HEK293T (cell line): Measurements from ENCODE around the gene SELE.

Source experiments
- CTCF ChIA-PET: fragments of 350-600 bp; formaldehyde crosslinking; extraction: SDS; loops from one replicate; lab custom pipeline; 2021; ENCODE audit warnings: antibody characterized with exemption, inconsistent platforms; lab: Yijun Ruan, JAX
- POLR2A ChIA-PET: fragments of 350-600 bp; formaldehyde crosslinking; extraction: SDS; loops from one replicate; lab custom pipeline; 2020; ENCODE audit warnings: antibody characterized with exemption, inconsistent platforms; lab: Yijun Ruan, JAX
- DNase-seq: peaks from one replicate; pipeline ENCODE4 v3.0.0; 2012; ENCODE audit warnings: mixed read lengths; ENCODE audit errors: extremely low spot score
- ARNT ChIP-seq: fragments of 450-650 bp; IDR thresholded peaks from 2 replicates; pipeline ENCODE4 v1.6.1; 2017; ENCODE audit warnings: mild to moderate bottlenecking
- BHLHE40 ChIP-seq: fragments of 450-650 bp; IDR thresholded peaks from 2 replicates; pipeline ENCODE4 v1.6.1; 2016; ENCODE audit warnings: mild to moderate bottlenecking, moderate library complexity, borderline replicate concordance
- CTBP1 ChIP-seq: fragments of 450-650 bp; IDR thresholded peaks from 2 replicates; pipeline ENCODE4 v1.6.1; 2016; ENCODE audit warnings: borderline replicate concordance
- ELF4 ChIP-seq: fragments of 450-650 bp; IDR thresholded peaks from 2 replicates; pipeline ENCODE4 v1.6.1; 2017; ENCODE audit warnings: antibody characterized with exemption
- FOXA1 ChIP-seq: fragments of 450-650 bp; IDR thresholded peaks from 2 replicates; pipeline ENCODE4 v1.6.1; 2016; ENCODE audit warnings: mild to moderate bottlenecking
- FOXK2 ChIP-seq: fragments of 450-650 bp; IDR thresholded peaks from 2 replicates; pipeline ENCODE4 v1.6.1; 2016; ENCODE audit warnings: mild to moderate bottlenecking
- FOXM1 ChIP-seq: fragments of 450-650 bp; IDR thresholded peaks from 2 replicates; pipeline ENCODE4 v1.6.1; 2017; ENCODE audit warnings: mild to moderate bottlenecking, borderline replicate concordance
- HDGF ChIP-seq: fragments of 450-650 bp; IDR thresholded peaks from 2 replicates; pipeline ENCODE4 v1.6.1; 2017; ENCODE audit warnings: antibody characterized with exemption, borderline replicate concordance
- L3MBTL2 ChIP-seq: fragments of 450-650 bp; conservative IDR thresholded peaks from 2 replicates; pipeline ENCODE4 v1.6.1; 2016; ENCODE audit warnings: mild to moderate bottlenecking
- LEF1 ChIP-seq: fragments of 450-650 bp; IDR thresholded peaks from 2 replicates; pipeline ENCODE4 v1.6.1; 2017; ENCODE audit warnings: mild to moderate bottlenecking, borderline replicate concordance
- NFRKB ChIP-seq: fragments of 450-650 bp; IDR thresholded peaks from 2 replicates; pipeline ENCODE4 v1.6.1; 2016; ENCODE audit warnings: mild to moderate bottlenecking, moderate library complexity
- PKNOX1 ChIP-seq: fragments of 450-650 bp; IDR thresholded peaks from 2 replicates; pipeline ENCODE4 v1.6.1; 2016
- SP1 ChIP-seq: fragments of 450-650 bp; IDR thresholded peaks from 2 replicates; pipeline ENCODE4 v1.6.1; 2017
- SUZ12 ChIP-seq: fragments of 450-650 bp; IDR thresholded peaks from 2 replicates; pipeline ENCODE4 v1.6.1; 2016; ENCODE audit warnings: mild to moderate bottlenecking
- TARDBP ChIP-seq: fragments of 450-650 bp; IDR thresholded peaks from 2 replicates; pipeline ENCODE4 v1.6.1; 2016
- ZNF384 ChIP-seq: fragments of 450-650 bp; IDR thresholded peaks from 2 replicates; pipeline ENCODE4 v1.6.1; 2016

SELE gene

GRCh38 chr1:169698976-169699375 lies 34.9 kb downstream of the SELE start:
- TF ChIP-seq FOXM1: no peak
- TF ChIP-seq BHLHE40: no peak
- no peak for TF ChIP-seq FOXK2
- no peak for TF ChIP-seq NFRKB
- no peak for TF ChIP-seq PKNOX1
- no peak for TF ChIP-seq CTBP1
- TF ChIP-seq HDGF: no peak
- no peak for TF ChIP-seq SUZ12
- TF ChIP-seq ELF4: no peak
- TF ChIP-seq ARNT: no peak
- no peak for TF ChIP-seq SP1
- no peak for TF ChIP-seq L3MBTL2
- no peak for TF ChIP-seq FOXA1
- TF ChIP-seq TARDBP: no peak
- no peak for TF ChIP-seq ZNF384
- no peak for TF ChIP-seq LEF1
- POLR2A ChIA-PET: no interaction called here
- CTCF ChIA-PET: no interaction called here
- no peak for DNase-seq

GRCh38 chr1:169697755-169698154 lies 36.1 kb downstream of the SELE start:
- no peak for DNase-seq
- POLR2A ChIA-PET: no interaction called here
- TF ChIP-seq FOXK2 (no peak), TARDBP (no peak)
- CTCF ChIA-PET: no interaction called here

DNA sequence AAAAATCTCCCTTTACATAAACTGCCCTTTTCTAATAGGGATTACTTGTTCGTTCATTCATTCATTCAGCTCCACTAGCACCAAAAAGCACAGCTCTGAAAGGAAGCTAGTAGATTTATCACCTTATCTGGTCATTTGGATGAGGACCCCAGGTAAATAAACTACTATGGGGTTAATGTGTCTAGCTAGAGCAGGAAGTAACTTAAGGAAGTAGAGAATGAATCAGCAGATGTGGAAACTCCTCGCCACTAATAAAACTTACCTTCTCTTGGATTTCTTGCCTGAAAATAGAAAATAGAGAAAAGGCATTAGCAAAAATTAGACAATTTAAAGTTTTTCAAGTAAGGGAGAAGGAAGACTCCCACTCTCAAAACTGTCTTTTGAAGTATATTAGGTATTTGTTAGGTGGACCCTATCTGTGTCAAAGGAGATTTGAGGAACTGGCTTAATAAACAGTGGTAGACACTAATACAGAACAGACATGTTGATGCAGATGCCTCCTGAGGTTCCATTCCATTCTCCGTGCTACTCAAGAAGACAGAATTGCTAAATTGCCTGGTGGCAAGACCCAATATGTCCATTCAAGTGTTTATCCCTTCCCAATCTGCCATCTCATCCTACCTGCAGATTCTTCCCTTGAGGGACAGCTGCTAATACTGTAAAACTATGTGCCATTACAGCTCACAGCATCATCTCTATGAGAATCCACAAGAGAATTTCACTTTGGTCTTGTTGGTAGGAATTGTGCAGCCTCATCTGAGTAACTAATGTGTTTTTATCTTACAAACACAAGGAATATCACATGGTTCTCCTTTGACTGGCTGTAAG lies 37.4 kb downstream of the SELE start:
- POLR2A ChIA-PET: no interaction called here
- DNase-seq: no peak
- TF ChIP-seq FOXK2: no peak
- no peak for TF ChIP-seq FOXM1
- TF ChIP-seq SP1: no peak
- no peak for TF ChIP-seq CTBP1
- no peak for TF ChIP-seq HDGF
- no peak for TF ChIP-seq ELF4
- TF ChIP-seq NFRKB: no peak
- CTCF ChIA-PET: interaction anchor here (0.6 kb wide), 1 partner anchor 147 kb away, joined by 4 read pairs; no protein-coding TSS in a partner anchor

DNA sequence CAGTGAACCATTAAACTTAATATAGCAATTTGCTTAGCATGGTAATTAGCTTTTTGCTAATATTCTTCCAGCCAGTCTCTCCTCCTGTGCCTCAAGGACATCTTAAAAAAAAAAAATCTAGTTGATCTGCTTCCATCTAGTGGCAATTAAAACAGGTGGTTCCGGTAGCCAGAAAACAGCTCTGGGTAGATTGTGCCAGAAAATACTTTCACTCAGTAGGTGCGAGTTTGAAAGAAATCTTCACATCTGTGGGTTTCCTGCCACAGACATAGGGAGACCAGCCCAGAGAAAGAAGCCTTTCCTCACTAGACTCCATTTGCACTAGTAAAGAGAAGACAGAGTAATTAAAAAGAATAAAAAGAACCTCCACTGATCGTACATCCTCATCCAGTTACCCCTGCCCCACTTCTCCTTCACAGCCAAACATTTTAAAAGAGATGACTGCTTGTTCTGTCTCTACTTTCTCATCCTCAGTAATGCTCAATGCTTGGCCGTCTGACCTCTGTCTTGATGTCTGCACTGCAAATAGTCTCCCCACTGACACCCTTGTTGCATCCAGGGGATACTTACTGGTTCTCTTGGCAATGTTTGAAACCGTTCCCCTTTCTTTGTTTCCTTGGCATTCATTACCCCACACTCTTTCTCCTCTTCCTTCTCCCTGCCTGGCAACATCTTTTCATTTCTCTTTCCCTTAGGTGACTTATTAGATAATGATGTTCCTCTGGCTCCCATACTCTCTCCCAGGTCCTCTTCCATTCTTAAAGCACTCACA lies 39.4 kb downstream of the SELE start:
- DNase-seq: no peak
- ChIA-PET POLR2A (no interaction called here), CTCF (no interaction called here)
- TF ChIP-seq SUZ12 (no peak), CTBP1 (no peak), LEF1 (no peak), ZNF384 (no peak), TARDBP (no peak), SP1 (no peak), NFRKB (no peak)

DNA sequence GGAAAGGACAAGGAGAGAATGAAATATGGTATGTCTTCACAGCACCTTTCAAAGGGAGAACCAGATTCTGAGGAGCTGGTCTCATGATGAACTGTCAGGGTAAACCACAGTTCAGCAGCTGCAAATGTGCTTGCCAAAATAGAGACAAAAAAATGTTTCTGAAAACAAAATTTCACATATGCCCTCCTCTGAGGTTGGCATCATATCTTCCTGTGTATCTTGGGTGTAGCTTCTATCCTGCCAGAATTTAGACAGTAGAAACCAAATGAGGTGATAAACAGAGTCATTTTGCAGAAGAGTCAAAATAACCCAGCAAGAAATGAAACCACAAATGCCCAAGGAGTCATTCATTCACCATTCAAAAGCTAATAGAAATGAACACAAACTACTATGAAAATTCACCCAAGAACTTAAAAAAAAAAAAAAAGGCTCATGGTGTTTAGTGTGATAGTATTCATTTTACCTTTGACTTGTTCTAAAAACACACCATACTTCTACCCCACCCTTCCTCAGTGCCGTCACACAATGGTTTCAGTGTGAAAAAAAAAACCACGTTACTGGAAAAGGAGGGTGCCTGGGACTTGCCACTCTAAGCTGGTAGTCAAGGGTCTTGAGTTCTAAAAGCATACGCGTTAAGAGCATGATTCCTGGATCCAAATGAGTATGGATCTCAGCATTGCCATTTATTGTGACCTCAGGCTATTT lies 41.0 kb downstream of the SELE start:
- TF ChIP-seq BHLHE40: no peak
- TF ChIP-seq FOXK2: no peak
- TF ChIP-seq ELF4: no peak
- no peak for TF ChIP-seq NFRKB
- TF ChIP-seq ZNF384: no peak
- TF ChIP-seq SUZ12: no peak
- no peak for TF ChIP-seq LEF1
- ChIA-PET CTCF (no interaction called here), POLR2A (no interaction called here)
- no peak for DNase-seq

DNA sequence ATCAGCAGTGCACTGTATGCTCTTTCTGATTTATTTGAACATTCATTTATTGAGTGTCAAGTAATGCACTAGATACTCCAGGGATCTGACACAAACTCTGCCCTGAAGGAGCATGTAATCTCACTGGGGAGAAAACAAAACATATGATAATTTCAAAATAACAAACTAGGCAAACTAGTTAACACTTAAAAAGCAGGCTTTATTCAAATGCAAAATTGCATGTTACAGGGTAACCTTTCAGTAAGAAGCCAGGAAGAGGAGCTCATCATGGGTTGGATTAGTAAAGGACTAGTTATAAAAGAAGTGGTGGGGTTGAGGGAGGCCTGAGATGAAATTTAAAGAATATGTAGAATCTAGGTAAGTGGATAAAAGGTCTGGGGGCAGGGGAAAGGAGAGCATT lies 43.4 kb downstream of the SELE start:
- ChIA-PET POLR2A (no interaction called here), CTCF (no interaction called here)
- DNase-seq: no peak
- TF ChIP-seq LEF1 (no peak), SP1 (no peak), FOXA1 (no peak), FOXK2 (no peak), CTBP1 (no peak), HDGF (no peak), L3MBTL2 (no peak), ZNF384 (no peak), SUZ12 (no peak), FOXM1 (no peak), ELF4 (no peak), ARNT (no peak), BHLHE40 (no peak), PKNOX1 (no peak)
